ENCODE measurements around the gene FHIT.

DNA sequence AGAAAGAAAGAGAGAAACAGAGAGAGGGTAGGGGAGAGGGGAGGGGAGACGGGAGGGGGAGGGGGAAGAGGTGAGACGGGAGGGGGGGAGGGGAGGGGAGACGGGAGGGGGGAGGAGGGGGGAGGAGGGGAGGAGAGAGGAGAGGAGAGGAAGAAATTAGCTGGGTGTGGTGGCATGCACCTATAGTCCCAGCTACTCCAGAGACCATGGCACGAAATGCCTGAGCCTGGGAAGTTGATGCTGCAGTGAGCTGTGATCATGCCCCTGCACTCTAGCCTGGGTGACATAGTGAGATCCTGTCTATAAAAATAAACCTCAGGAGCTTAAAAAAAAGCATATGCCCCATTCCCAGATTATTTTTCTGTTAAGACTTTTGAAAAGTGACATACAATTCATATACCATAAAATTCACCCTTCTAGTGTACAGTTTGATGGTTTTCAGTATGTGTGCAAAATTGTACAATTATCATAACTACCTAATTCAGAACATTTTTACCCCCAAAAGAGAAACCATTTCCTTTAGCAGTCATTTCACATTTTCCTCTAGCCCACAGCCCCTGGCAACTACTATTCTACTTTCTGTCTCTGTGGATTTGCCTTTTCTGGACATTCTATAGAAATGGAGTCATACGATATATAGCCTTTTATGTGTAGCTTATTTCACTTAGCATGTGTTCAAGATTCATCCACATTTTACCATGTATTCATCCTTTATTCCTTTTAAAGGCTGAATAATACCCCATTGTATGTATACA, 699.6 kb downstream of the FHIT start:
- no peak for TF ChIP-seq POLR2A (IDR thresholded peaks at IDR 0.05; ENCODE audit: low read length)
- no peak for TF ChIP-seq GATA1 (IDR thresholded peaks at IDR 0.05; ENCODE audit: low read depth, low read length)

Data from erythroblast (primary cell).